ENCODE measurements around the gene PTPRG. TPM values are rescaled to one million over a fixed set of nuclear protein-coding genes. Genes with fewer than 3 reads are reported as not detected.

PTPRG gene
- total RNA-seq, 1 experiment from 2014 or later = 11.7 TPM

- Histone ChIP-seq H3K4me1 (ENCODE audit: insufficient read depth, low read length, poor library complexity, severe bottlenecking) (no peaks in the 10 kb centered on the region), H3K9me3 (ENCODE audit: low read depth, low read length, poor library complexity, severe bottlenecking) (no peaks in the 10 kb centered on the region), H3K4me3 (ENCODE audit: low read depth, low read length, poor library complexity, severe bottlenecking) (no peak overlapping the region), H3K36me3 (ENCODE audit: insufficient read depth, low read length, poor library complexity, severe bottlenecking) (no peaks in the 10 kb centered on the region), H3K27me3 (replicated peaks; ENCODE audit: insufficient read depth, low read depth, low read length, poor library complexity) (no peaks in the 10 kb centered on the region), H3K27ac (ENCODE audit: low read depth, low read length, poor library complexity, severe bottlenecking) (no peak overlapping the region)
- DNase-seq (ENCODE audit: low spot score) = no peak
- no peak for TF ChIP-seq EZH2 (IDR thresholded peaks at IDR 0.05; ENCODE audit: borderline replicate concordance, low read depth, low read length, poor library complexity, severe bottlenecking)
- no peak for TF ChIP-seq CTCF (conservative IDR thresholded peaks at IDR 0.05; ENCODE audit: low read depth, low read length)
- ChIA-PET POLR2A (ENCODE audit: low non-redundant PET) (no interaction called here), CTCF (no interaction called here)
- intact Hi-C loops (cut with micrococcal nuclease; ENCODE audit: unreplicated experiment) = no loop called here
- no TSS peak for BruUV-seq (replicated peaks)
Observed at GRCh38 chr3:61616586-61616985, 55.2 kb downstream of the PTPRG start.

- DNase-seq (ENCODE audit: low spot score) = no peak
- ChIA-PET CTCF (interaction anchor here (0.6 kb wide), 1 partner anchor 862 kb away, joined by 3 read pairs; no protein-coding TSS in a partner anchor), POLR2A (ENCODE audit: low non-redundant PET) (no interaction called here)
- Histone ChIP-seq H3K9me3 (ENCODE audit: low read depth, low read length, poor library complexity, severe bottlenecking) (no peaks in the 10 kb centered on the region), H3K4me3 (ENCODE audit: low read depth, low read length, poor library complexity, severe bottlenecking) (no peak overlapping the region), H3K36me3 (ENCODE audit: insufficient read depth, low read length, poor library complexity, severe bottlenecking) (no peaks in the 10 kb centered on the region), H3K27me3 (replicated peaks; ENCODE audit: insufficient read depth, low read depth, low read length, poor library complexity) (no peaks in the 10 kb centered on the region), H3K27ac (ENCODE audit: low read depth, low read length, poor library complexity, severe bottlenecking) (no peak overlapping the region), H3K4me1 (ENCODE audit: insufficient read depth, low read length, poor library complexity, severe bottlenecking) (no peaks in the 10 kb centered on the region)
- no peak for TF ChIP-seq CTCF (conservative IDR thresholded peaks at IDR 0.05; ENCODE audit: low read depth, low read length)
- TF ChIP-seq EZH2 (IDR thresholded peaks at IDR 0.05; ENCODE audit: borderline replicate concordance, low read depth, low read length, poor library complexity, severe bottlenecking) = no peak
- BruUV-seq (replicated peaks) = no TSS peak
- intact Hi-C loops (cut with micrococcal nuclease; ENCODE audit: unreplicated experiment) = no loop called here
Observed at GRCh38 chr3:61617041-61617440, 55.7 kb downstream of the PTPRG start.

- CTCF ChIA-PET = no interaction called here
Observed at GRCh38 chr3:61617651-61618050, 56.3 kb downstream of the PTPRG start.

More at GRCh38 chr3:61617651-61618050, 56.3 kb downstream of the PTPRG start:
- Histone ChIP-seq H3K27me3 (replicated peaks; ENCODE audit: insufficient read depth, low read depth, low read length, poor library complexity) (no peaks in the 10 kb centered on the region), H3K4me3 (ENCODE audit: low read depth, low read length, poor library complexity, severe bottlenecking) (no peak overlapping the region), H3K4me1 (ENCODE audit: insufficient read depth, low read length, poor library complexity, severe bottlenecking) (no peaks in the 10 kb centered on the region), H3K9me3 (ENCODE audit: low read depth, low read length, poor library complexity, severe bottlenecking) (no peaks in the 10 kb centered on the region), H3K36me3 (ENCODE audit: insufficient read depth, low read length, poor library complexity, severe bottlenecking) (no peaks in the 10 kb centered on the region), H3K27ac (ENCODE audit: low read depth, low read length, poor library complexity, severe bottlenecking) (no peak overlapping the region)
- POLR2A ChIA-PET (ENCODE audit: low non-redundant PET) = no interaction called here
- intact Hi-C loops (cut with micrococcal nuclease; ENCODE audit: unreplicated experiment) = no loop called here
- no TSS peak for BruUV-seq (replicated peaks)
- no peak for DNase-seq (ENCODE audit: low spot score)
- TF ChIP-seq CTCF (conservative IDR thresholded peaks at IDR 0.05; ENCODE audit: low read depth, low read length) (no peak), EZH2 (IDR thresholded peaks at IDR 0.05; ENCODE audit: borderline replicate concordance, low read depth, low read length, poor library complexity, severe bottlenecking) (no peak)
